ENCODE measurements around the gene FAF1.

DNA sequence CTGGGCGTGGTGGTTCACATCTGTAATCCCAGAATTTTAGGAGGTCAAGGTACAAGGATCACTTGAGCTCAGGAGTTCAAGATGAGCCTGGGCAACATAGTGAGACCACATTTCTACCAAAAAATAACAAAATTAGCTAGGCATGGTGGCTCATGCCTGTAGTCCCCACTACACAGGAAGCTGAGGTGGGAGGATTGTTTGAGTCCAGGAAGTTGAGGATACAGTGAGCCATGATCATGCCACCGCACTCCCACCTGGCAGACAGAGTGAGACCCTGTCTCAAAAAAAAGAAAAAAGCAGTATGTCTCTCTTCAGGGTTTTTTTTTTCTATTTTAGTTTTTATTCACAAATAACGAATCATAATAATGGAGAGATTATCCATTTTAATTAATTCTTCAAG lies 303.1 kb downstream of the FAF1 start:
- no peak for TF ChIP-seq WT1 (tag by site-specific recombination; IDR thresholded peaks at IDR 0.05)
- no peak for TF ChIP-seq ZBTB48 (tag by site-specific recombination; IDR thresholded peaks at IDR 0.05)
- TF ChIP-seq, protein P1, sequence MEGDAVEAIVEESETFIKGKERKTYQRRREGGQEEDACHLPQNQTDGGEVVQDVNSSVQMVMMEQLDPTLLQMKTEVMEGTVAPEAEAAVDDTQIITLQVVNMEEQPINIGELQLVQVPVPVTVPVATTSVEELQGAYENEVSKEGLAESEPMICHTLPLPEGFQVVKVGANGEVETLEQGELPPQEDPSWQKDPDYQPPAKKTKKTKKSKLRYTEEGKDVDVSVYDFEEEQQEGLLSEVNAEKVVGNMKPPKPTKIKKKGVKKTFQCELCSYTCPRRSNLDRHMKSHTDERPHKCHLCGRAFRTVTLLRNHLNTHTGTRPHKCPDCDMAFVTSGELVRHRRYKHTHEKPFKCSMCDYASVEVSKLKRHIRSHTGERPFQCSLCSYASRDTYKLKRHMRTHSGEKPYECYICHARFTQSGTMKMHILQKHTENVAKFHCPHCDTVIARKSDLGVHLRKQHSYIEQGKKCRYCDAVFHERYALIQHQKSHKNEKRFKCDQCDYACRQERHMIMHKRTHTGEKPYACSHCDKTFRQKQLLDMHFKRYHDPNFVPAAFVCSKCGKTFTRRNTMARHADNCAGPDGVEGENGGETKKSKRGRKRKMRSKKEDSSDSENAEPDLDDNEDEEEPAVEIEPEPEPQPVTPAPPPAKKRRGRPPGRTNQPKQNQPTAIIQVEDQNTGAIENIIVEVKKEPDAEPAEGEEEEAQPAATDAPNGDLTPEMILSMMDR (tag by site-specific recombination; IDR thresholded peaks at IDR 0.05) = no peak
- TF ChIP-seq ZNF585B (tag by site-specific recombination; IDR thresholded peaks at IDR 0.05) = no peak
- no peak for TF ChIP-seq SALL2 (tag by site-specific recombination; IDR thresholded peaks at IDR 0.05; ENCODE audit: borderline replicate concordance)
- no peak for TF ChIP-seq ZNF223 (tag by site-specific recombination; IDR thresholded peaks at IDR 0.05)
- no peak for TF ChIP-seq ZNF335 (tag by site-specific recombination; conservative IDR thresholded peaks at IDR 0.05)
- TF ChIP-seq ZNF138 (tag by site-specific recombination; IDR thresholded peaks at IDR 0.05; ENCODE audit: borderline replicate concordance) = no peak
- TF ChIP-seq REPIN1 (tag by site-specific recombination; IDR thresholded peaks at IDR 0.05; ENCODE audit: low read depth) = no peak

All from HEK293 (cell line).